H9 (cell line): Measurements from ENCODE around the gene LRRK2. TPM values are rescaled to one million over a fixed set of nuclear protein-coding genes. Genes with fewer than 3 reads are reported as not detected.

Experiments used
- DNase-seq: peaks from one replicate; pipeline ENCODE4 v3.0.0-alpha.2; 2017
- H2AFZ ChIP-seq: one replicate; pipeline ENCODE4 v1.6.1; 2013; ENCODE audit warnings: mild to moderate bottlenecking, low read length, control low read depth, moderate library complexity
- H2AK5ac ChIP-seq: 2 replicates; pipeline ENCODE4 v1.6.1; 2013; ENCODE audit warnings: low read length, control low read depth, mixed read lengths; ENCODE audit not compliant: insufficient read length
- H2BK120ac ChIP-seq: one replicate; pipeline ENCODE4 v1.6.1; 2013; ENCODE audit warnings: low read depth, mild to moderate bottlenecking, low read length, control low read depth, inconsistent platforms; ENCODE audit not compliant: poor library complexity, severe bottlenecking
- H2BK12ac ChIP-seq: 2 replicates; pipeline ENCODE4 v1.6.1; 2013; ENCODE audit warnings: low read length, control low read depth, mixed read lengths, low read depth; ENCODE audit not compliant: insufficient read length
- H2BK15ac ChIP-seq: 2 replicates; pipeline ENCODE4 v1.6.1; 2013; ENCODE audit warnings: low read depth, low read length, control low read depth
- H2BK20ac ChIP-seq: one replicate; pipeline ENCODE4 v1.6.1; 2013; ENCODE audit warnings: low read depth, mild to moderate bottlenecking, low read length, control low read depth, inconsistent platforms; ENCODE audit not compliant: poor library complexity, severe bottlenecking
- H2BK5ac ChIP-seq: 2 replicates; pipeline ENCODE4 v1.6.1; 2013; ENCODE audit warnings: low read length, control low read depth, mixed read lengths; ENCODE audit not compliant: insufficient read length
- H3K14ac ChIP-seq: 2 replicates; pipeline ENCODE4 v1.6.1; 2013; ENCODE audit warnings: low read length, control low read depth; ENCODE audit not compliant: insufficient read depth
- H3K18ac ChIP-seq: 2 replicates; pipeline ENCODE4 v1.6.1; 2013; ENCODE audit warnings: low read depth, mild to moderate bottlenecking, mixed read lengths, low read length, control low read depth; ENCODE audit not compliant: insufficient read length
- H3K23ac ChIP-seq: 2 replicates; pipeline ENCODE4 v1.6.1; 2013; ENCODE audit warnings: low read length, control low read depth, mixed read lengths, low read depth; ENCODE audit not compliant: insufficient read length
- H3K23me2 ChIP-seq: 2 replicates; pipeline ENCODE4 v1.6.1; 2013; ENCODE audit warnings: low read depth, mild to moderate bottlenecking, mixed read lengths, low read length, control low read depth; ENCODE audit not compliant: insufficient read length, poor library complexity, severe bottlenecking
- H3K27ac ChIP-seq: 2 replicates; pipeline ENCODE4 v1.5.1; 2013; ENCODE audit warnings: low read length, control low read depth, mixed read lengths, low read depth; ENCODE audit not compliant: insufficient read length
- H3K27me3 ChIP-seq: 2 replicates; pipeline ENCODE4 v1.6.1; 2013; ENCODE audit warnings: low read length, control low read depth, inconsistent platforms; ENCODE audit not compliant: insufficient read depth
- H3K4ac ChIP-seq: 2 replicates; pipeline ENCODE4 v1.6.1; 2013; ENCODE audit warnings: low read depth, mild to moderate bottlenecking, control low read depth, inconsistent platforms, low read length, moderate library complexity
- H3K4me1 ChIP-seq: 2 replicates; pipeline ENCODE4 v1.6.1; 2013; ENCODE audit warnings: low read length, control low read depth, inconsistent platforms; ENCODE audit not compliant: insufficient read depth
- H3K4me2 ChIP-seq: 2 replicates; pipeline ENCODE4 v1.6.1; 2013; ENCODE audit warnings: low read length, control low read depth, mixed read lengths; ENCODE audit not compliant: insufficient read length, insufficient read depth
- H3K56ac ChIP-seq: 2 replicates; pipeline ENCODE4 v1.6.1; 2013; ENCODE audit warnings: low read depth, mild to moderate bottlenecking, mixed read lengths, low read length, control low read depth; ENCODE audit not compliant: insufficient read length
- H3K79me1 ChIP-seq: 2 replicates; pipeline ENCODE4 v1.6.1; 2013; ENCODE audit warnings: low read depth, mild to moderate bottlenecking, moderate library complexity, low read length, control low read depth, inconsistent platforms; ENCODE audit not compliant: insufficient read depth, poor library complexity, severe bottlenecking
- H3K79me2 ChIP-seq: 2 replicates; pipeline ENCODE4 v1.6.1; 2013; ENCODE audit warnings: low read length, control low read depth, inconsistent platforms; ENCODE audit not compliant: insufficient read depth
- H3K9ac ChIP-seq: 2 replicates; pipeline ENCODE4 v1.6.1; 2013; ENCODE audit warnings: low read length, control low read depth, mixed read lengths; ENCODE audit not compliant: insufficient read length; ENCODE audit errors: extremely low read depth
- H3K9me3 ChIP-seq: one replicate; pipeline ENCODE4 v1.6.1; 2013; ENCODE audit warnings: low read depth, low read length, inconsistent platforms; ENCODE audit not compliant: control insufficient read depth
- H3T11ph ChIP-seq: one replicate; pipeline ENCODE4 v1.6.1; 2013; ENCODE audit warnings: mild to moderate bottlenecking, low read length, control low read depth, inconsistent platforms
- H4K20me1 ChIP-seq: one replicate; pipeline ENCODE4 v1.6.1; 2013; ENCODE audit not compliant: control insufficient read depth, insufficient read length, insufficient read depth
- H4K5ac ChIP-seq: 2 replicates; pipeline ENCODE4 v1.6.1; 2013; ENCODE audit warnings: low read depth, mild to moderate bottlenecking, mixed read lengths, low read length, control low read depth; ENCODE audit not compliant: insufficient read length
- H4K8ac ChIP-seq: replicated peaks from 2 replicates; pipeline ENCODE4 v1.6.1; 2013; ENCODE audit warnings: low read length, control low read depth, mixed read lengths, low read depth; ENCODE audit not compliant: insufficient read length
- H4K91ac ChIP-seq: 2 replicates; pipeline ENCODE4 v1.6.1; 2013; ENCODE audit warnings: low read depth, mild to moderate bottlenecking, moderate library complexity, mixed read lengths, low read length, control low read depth; ENCODE audit not compliant: insufficient read length
- H3K27ac Mint-ChIP-seq, 3 experiments: 2 replicates in 2 of 3; 3 replicates in 1 of 3; pipeline ENCODE4 v1.8.0; 2020 to 2021; ENCODE audit warnings: mixed read lengths in 3 of 3, mild to moderate bottlenecking in 1 of 3, moderate library complexity in 1 of 3
- H3K27me3 Mint-ChIP-seq: 2 replicates; pipeline ENCODE4 v1.8.0; 2021; ENCODE audit warnings: low read depth, mild to moderate bottlenecking, moderate library complexity, mixed read lengths
- H3K36me3 Mint-ChIP-seq, 3 experiments: 2 replicates in 2 of 3; 3 replicates in 1 of 3; pipeline ENCODE4 v1.8.0; 2020 to 2021; ENCODE audit warnings: low read depth in 3 of 3, mixed read lengths in 3 of 3; ENCODE audit not compliant: insufficient read depth in 1 of 3
- H3K4me1 Mint-ChIP-seq, 2 experiments: 2 replicates each; pipeline ENCODE4 v1.8.0; 2020; ENCODE audit warnings: mixed read lengths in 2 of 2
- H3K4me3 Mint-ChIP-seq, 2 experiments: 2 replicates in 1 of 2; 3 replicates in 1 of 2; pipeline ENCODE4 v1.8.0; 2020 to 2021; ENCODE audit warnings: mild to moderate bottlenecking in 2 of 2, mixed read lengths in 2 of 2, moderate library complexity in 1 of 2
- H3K9me3 Mint-ChIP-seq, 2 experiments: 2 replicates in 1 of 2; 3 replicates in 1 of 2; pipeline ENCODE4 v1.8.0; 2020; ENCODE audit warnings: mild to moderate bottlenecking in 2 of 2, mixed read lengths in 2 of 2, moderate library complexity in 1 of 2
- WGBS: extraction: QIAGEN DNeasy Blood & Tissue Kit; methylation state at CpG from one replicate; pipeline ENCODE4 v1.1.7; 2013; ENCODE audit warnings: missing lambda C conversion rate, low lambda C conversion rate, mixed read lengths; ENCODE audit not compliant: insufficient read length; ENCODE audit errors: extremely low coverage; 5-methylcytosine and 5-hydroxymethylcytosine counted together
- total RNA-seq: library from RNA; stranded (reverse); gene quantifications from 2 replicates; pipeline ENCODE4 v1.2.1, GENCODE V29; 2021
- TF ChIP-seq, protein P1 (sequence below): fragments of 200-600 bp; sonication (generic); conservative IDR thresholded peaks from 3 replicates; pipeline ENCODE4 v1.8.0; 2021; ENCODE audit warnings: antibody characterized with exemption, mild to moderate bottlenecking

LRRK2 gene
- total RNA-seq, 1 experiment from 2014 or later, result 0.17 TPM

DNA sequence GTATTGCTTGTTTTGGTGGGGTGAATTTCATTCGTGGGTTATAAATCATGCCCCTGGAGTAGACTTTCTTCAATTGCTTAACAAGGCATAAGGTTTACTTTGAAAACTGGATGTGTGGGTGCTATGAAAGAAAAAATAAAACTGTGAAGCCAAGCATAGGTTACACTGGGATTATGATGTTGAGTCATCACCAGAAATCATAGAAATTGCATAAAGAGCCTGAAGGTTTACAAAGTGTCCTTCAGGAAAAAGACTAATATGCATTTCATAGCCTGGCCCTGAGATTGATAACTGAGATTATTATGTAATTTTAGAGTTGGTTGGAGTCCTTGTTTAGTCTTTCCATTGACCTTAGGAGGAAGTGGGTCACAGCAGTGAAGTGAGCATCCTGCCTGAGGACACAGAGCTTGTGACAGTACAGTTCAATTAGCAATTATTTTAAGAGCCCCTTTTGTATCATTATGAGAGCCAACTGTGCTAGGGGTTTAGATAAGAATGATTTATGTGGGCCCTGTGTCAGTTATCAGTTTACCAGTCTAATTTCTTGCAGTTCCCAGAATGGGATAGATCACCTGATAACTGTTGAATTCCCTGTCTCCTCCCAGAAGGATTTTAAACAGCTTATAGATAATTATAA is 13.6 kb downstream of the LRRK2 start:
- no CpG with 5 or more reads among the region's 1 CpG for WGBS
- H3K27me3 Mint-ChIP-seq, result no peaks in the 10 kb centered on the region
- H3K4me1 ChIP-seq, result no peaks in the 10 kb centered on the region

More for the DNA sequence above, 13.6 kb downstream of the LRRK2 start:
- Histone ChIP-seq H3K79me2 (no peaks in the 10 kb centered on the region), H3T11ph (no peak overlapping the region), H3K18ac (no peak overlapping the region), H3K9ac (no peak overlapping the region), H3K27me3 (no peaks in the 10 kb centered on the region), H2AFZ (no peak overlapping the region), H4K20me1 (no peaks in the 10 kb centered on the region), H3K23me2 (no peaks in the 10 kb centered on the region), H4K8ac (no peak overlapping the region), H2AK5ac (no peak overlapping the region), H2BK20ac (no peak overlapping the region), H3K27ac (no peak overlapping the region), H3K56ac (no peak overlapping the region), H4K5ac (no peak overlapping the region), H3K23ac (no peak overlapping the region), H3K14ac (no peak overlapping the region), H3K79me1 (no peaks in the 10 kb centered on the region), H3K4me2 (no peak overlapping the region), H2BK5ac (no peak overlapping the region), H2BK15ac (no peak overlapping the region), H2BK120ac (no peak overlapping the region), H2BK12ac (no peak overlapping the region), H3K9me3 (no peaks in the 10 kb centered on the region), H3K4ac (no peak overlapping the region), H4K91ac (no peak overlapping the region)
- Mint-ChIP-seq H3K4me1 (no peaks in the 10 kb centered on the region), H3K4me3 (no peak overlapping the region), H3K9me3 (no peaks in the 10 kb centered on the region), H3K36me3 (no peaks in the 10 kb centered on the region), H3K27ac (no peak overlapping the region)
- TF ChIP-seq, protein P1, sequence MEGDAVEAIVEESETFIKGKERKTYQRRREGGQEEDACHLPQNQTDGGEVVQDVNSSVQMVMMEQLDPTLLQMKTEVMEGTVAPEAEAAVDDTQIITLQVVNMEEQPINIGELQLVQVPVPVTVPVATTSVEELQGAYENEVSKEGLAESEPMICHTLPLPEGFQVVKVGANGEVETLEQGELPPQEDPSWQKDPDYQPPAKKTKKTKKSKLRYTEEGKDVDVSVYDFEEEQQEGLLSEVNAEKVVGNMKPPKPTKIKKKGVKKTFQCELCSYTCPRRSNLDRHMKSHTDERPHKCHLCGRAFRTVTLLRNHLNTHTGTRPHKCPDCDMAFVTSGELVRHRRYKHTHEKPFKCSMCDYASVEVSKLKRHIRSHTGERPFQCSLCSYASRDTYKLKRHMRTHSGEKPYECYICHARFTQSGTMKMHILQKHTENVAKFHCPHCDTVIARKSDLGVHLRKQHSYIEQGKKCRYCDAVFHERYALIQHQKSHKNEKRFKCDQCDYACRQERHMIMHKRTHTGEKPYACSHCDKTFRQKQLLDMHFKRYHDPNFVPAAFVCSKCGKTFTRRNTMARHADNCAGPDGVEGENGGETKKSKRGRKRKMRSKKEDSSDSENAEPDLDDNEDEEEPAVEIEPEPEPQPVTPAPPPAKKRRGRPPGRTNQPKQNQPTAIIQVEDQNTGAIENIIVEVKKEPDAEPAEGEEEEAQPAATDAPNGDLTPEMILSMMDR, result no peak
- no peak for DNase-seq
